ENCODE results near the gene MYLK3. TPM values are rescaled to one million over a fixed set of nuclear protein-coding genes. Genes with fewer than 3 reads are reported as not detected.

Gene MYLK3
- total and polyA plus RNA-seq, 7 donors: under 0.01 to 0.16 (median 0.04) TPM; not detected in 1

DNA sequence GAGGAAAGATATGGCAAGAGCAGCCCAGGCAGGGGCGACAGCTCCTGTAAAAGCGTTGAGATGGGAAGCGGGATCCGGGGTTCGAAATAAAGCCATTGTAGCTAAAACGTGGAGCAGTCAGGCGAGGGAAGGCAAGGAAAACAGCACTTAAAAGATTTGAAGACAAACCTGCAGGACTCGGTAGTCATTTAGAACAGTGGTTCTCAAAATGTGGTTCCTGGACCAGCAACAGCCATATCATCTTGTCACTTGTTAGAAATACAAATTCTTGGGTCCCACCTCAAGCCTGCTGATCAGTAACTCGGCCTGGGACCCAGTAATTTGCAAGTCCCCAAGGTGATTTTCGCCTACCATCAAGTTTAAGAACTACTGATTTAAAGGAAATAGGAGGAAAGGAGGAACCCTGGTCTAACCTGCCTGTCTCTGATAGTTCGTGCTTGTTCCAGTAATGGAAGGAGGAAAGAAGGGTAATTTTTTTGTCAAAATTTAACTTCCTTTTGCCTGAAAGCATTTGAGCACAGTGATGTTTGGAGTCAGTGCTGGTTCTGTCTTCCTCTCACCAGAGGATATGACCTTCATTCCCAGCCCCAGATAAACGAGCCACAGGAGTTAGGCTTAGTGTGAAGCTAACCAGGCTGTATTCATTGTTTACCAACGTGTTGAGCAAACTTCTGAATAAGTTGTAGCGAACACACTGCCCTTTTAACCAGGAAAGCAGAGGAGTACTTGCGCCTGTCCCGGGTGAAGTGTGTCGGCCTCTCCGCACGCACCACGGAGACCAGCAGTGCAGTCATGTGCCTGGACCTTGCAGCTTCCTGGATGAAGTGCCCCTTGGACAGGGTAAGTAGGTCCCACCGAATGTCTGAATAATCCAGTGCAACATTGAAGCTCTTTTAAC lies 57.6 kb downstream of the MYLK3 start:
- TF ChIP-seq, protein P1, sequence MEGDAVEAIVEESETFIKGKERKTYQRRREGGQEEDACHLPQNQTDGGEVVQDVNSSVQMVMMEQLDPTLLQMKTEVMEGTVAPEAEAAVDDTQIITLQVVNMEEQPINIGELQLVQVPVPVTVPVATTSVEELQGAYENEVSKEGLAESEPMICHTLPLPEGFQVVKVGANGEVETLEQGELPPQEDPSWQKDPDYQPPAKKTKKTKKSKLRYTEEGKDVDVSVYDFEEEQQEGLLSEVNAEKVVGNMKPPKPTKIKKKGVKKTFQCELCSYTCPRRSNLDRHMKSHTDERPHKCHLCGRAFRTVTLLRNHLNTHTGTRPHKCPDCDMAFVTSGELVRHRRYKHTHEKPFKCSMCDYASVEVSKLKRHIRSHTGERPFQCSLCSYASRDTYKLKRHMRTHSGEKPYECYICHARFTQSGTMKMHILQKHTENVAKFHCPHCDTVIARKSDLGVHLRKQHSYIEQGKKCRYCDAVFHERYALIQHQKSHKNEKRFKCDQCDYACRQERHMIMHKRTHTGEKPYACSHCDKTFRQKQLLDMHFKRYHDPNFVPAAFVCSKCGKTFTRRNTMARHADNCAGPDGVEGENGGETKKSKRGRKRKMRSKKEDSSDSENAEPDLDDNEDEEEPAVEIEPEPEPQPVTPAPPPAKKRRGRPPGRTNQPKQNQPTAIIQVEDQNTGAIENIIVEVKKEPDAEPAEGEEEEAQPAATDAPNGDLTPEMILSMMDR (IDR thresholded peaks at IDR 0.05): no peak
- Histone ChIP-seq H3K27me3 (no peaks in the 10 kb centered on the region), H3K4me1 (peaks cover 0 to 40% (median 35%) of the 10 kb centered on the region in 4 donors), H3K4me3 (peak overlapping the region in 3 of 4 donors; percentile 90 to 97 (median 94)), H3K9me3 (no peaks in the 10 kb centered on the region), H3K36me3 (no peaks in the 10 kb centered on the region), H3K27ac (peak overlapping the region in 3 of 4 donors; percentile 89 to 94 (median 93))
- no peak for DNase-seq
- 4 to 17% methylated on average over 21 of the region's 21 CpGs for whole genome bisulfite sequencing, 2 donors
- intact Hi-C loops (cut with DNase I): no loop called here

DNA sequence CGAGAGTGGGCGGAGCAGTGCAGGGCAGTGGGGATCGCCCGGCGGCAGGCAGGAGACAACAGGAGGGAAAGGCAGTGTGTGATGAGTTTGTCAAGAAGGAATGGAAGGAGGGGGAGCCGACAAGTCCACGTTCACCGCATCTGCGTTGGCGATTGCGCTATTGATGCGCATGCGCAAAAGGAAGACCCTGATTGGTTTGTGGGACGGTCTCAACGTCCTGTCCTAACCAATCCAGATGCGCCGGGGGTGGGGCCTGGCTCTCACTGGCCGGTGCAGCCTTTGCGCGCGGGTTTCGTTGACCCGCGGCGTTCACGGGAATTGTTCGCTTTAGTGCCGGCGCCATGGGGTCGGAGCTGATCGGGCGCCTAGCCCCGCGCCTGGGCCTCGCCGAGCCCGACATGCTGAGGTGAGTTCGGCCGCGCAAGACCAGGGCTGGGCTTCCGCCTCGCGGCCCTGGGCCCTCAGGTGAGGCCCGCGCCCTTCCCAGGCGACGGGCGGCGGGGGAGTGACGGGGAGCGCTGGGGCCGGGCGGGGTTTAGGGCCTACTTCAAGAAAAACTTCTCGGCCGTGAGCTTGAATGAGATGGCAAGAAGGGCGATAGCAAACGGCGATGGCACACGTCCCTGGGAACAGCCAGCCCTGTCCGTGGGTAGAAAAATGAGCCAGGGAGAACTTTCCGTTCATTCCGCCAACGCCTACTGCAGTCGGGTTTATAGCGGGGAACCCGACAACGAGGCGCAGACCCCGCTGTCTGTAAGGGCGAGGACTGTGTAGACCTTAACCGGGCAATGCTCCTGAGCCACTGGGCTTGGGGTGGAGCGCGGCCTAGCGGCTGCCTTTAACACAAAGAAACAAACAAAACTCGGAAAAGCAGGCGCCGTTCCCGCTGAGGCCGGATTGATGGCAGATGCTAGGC lies 58.5 kb downstream of the MYLK3 start, which contains the start of gene ORC6:
Gene ORC6, plus strand, starts transcription at position 295 of the 916 bp plus-strand sequence. Its CDS starts 47 bp downstream, at position 342.
- peak within 1 kb of the TSS; percentile 85 to 97 (median 92) for H3K4me3 ChIP-seq
- intact Hi-C loops (cut with DNase I): loop anchor here (2.0 kb wide), 2 partner anchors 141 to 283 kb away; partner anchors contain the start of genes C16orf87 and DNAJA2
- DNase-seq: peak; percentile 99
- no peaks in the 10 kb centered on the region for H3K27me3 ChIP-seq
- H3K27ac ChIP-seq: peak within 1 kb of the TSS; percentile 89 to 94 (median 94)
- no peaks in the 10 kb centered on the region for H3K9me3 ChIP-seq
- WGBS, 2 donors: 0% methylated on average over 79 of the region's 79 CpGs
- peaks cover 0 to 40% (median 35%) of the 10 kb centered on the region in 4 donors for H3K4me1 ChIP-seq
- H3K36me3 ChIP-seq: no peaks in the 10 kb centered on the region
- peak in 1 of 4 donors; percentile 27 for TF ChIP-seq POLR2AphosphoS5 (IDR thresholded peaks at IDR 0.05)
- TF ChIP-seq, protein P1 (IDR thresholded peaks at IDR 0.05): no peak

DNA sequence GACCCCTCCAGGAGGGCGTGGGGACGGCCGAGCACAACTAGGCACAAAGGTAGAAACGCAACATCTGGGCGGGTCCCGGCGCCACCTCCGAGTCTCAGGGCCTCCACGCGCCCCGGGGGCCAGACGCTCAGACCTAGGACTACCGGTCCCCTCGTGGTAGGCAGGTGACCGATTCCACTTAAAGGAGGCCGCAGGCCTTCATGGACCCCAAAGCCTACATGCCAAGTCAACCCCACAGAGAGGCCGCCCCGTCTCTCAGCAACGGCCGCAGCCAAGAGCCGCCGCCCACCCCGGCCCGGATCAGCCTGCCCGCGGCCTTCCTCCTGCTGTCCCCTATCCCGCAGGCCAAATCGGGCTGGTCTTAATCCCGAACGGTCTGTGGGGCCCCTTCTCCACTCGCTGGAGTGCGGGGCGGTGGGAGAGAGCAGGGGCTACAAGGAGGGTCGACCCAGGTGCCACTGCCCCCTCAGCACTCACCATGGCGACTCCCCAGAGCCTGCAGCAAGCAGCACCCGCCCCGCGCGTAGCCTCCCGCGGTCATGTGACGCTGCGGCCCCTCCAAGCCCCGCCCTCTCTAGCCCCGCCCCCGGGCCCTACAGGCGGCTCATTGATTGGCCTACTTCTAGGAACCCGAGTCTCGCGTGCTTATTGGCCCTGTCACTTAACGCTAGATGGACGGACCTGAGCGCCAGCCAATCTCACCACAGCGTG lies 59.3 kb downstream of the MYLK3 start, which contains the start of gene VPS35:
Gene VPS35, minus strand, starts transcription at position 525 of the 711 bp plus-strand sequence. Its CDS starts 45 bp downstream, at position 480.
- H3K36me3 ChIP-seq: no peaks in the 10 kb centered on the region
- WGBS, 2 donors: 0 to 1% methylated on average over 54 of the region's 54 CpGs
- DNase-seq: peak; percentile 100
- peaks cover 0 to 40% (median 37%) of the 10 kb centered on the region in 4 donors for H3K4me1 ChIP-seq
- H3K4me3 ChIP-seq: peak within 1 kb of the TSS; percentile 85 to 97 (median 92)
- H3K27me3 ChIP-seq: no peaks in the 10 kb centered on the region
- intact Hi-C loops (cut with DNase I): loop anchor here (2.0 kb wide), 2 partner anchors 142 to 284 kb away; partner anchors contain the start of genes C16orf87 and DNAJA2
- TF ChIP-seq, protein P1 (IDR thresholded peaks at IDR 0.05): no peak
- TF ChIP-seq POLR2AphosphoS5 (IDR thresholded peaks at IDR 0.05) (peak; percentile 78 to 91 (median 88)), EP300 (IDR thresholded peaks at IDR 0.05) (no peak), POLR2A (IDR thresholded peaks at IDR 0.05) (peak; percentile 56 to 84)
- peak within 1 kb of the TSS; percentile 89 to 94 (median 94) for H3K27ac ChIP-seq
- no peaks in the 10 kb centered on the region for H3K9me3 ChIP-seq

DNA sequence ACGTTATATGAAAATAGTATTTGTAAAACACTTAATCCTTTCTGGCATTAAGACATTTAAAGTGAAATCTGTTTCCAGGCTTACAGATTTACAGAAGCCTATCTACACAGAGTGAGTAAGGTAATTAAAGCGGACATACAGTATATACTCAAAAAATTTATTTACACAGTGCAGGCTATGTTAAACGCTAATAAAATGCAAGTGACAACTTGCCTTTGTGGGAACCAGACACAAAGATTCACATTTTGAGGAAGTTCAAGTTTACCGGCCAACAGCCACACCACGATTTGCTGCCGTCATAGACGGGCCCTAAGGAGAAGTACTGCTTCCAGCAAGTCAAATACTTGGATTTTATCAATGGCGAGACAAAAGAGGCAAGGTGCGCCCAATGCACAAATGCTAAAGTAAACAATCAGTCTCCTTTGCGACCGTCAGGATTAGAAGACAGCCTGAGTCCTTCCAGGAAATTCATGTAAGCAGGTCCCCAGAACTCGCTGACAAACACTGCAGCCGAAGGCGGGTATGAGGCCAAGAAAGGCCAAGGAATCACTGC lies 60.0 kb downstream of the MYLK3 start:
- Histone ChIP-seq H3K4me1 (peaks cover 0 to 40% (median 37%) of the 10 kb centered on the region in 4 donors), H3K4me3 (peak overlapping the region; percentile 85 to 97 (median 92)), H3K27me3 (no peaks in the 10 kb centered on the region), H3K27ac (peak overlapping the region; percentile 89 to 94 (median 94)), H3K36me3 (no peaks in the 10 kb centered on the region), H3K9me3 (no peaks in the 10 kb centered on the region)
- WGBS, 2 donors: 1 to 2% methylated on average over 14 of the region's 14 CpGs
- DNase-seq: no peak
- intact Hi-C loops (cut with DNase I): loop anchor here (2.0 kb wide), 2 partner anchors 143 to 285 kb away; partner anchors contain the start of genes C16orf87 and DNAJA2
- TF ChIP-seq POLR2AphosphoS5 (IDR thresholded peaks at IDR 0.05) (peak in 2 of 4 donors; percentile 6 to 7), POLR2A (IDR thresholded peaks at IDR 0.05) (no peak)

Data from sigmoid colon (tissue), 7 donors.